Thyroid gland (tissue), 4 donors: ENCODE results near the gene NDST1.

Source experiments
- POLR2A ChIP-seq, 2 donors: fragments of 450-650 bp; IDR thresholded peaks; one replicate each; pipeline ENCODE4 v1.6.1; 2017; ENCODE audit warnings: antibody characterized with exemption in 2 of 2, mild to moderate bottlenecking in 2 of 2, moderate library complexity in 1 of 2
- TF ChIP-seq, protein P1 (sequence below), 6 experiments: fragments of 200-600 bp in 3 of 6; fragments of 450-650 bp in 3 of 6; sonication (generic) in 3 of 6; IDR thresholded peaks; one replicate each; pipeline ENCODE4 v1.5.1; 2016 to 2019; ENCODE audit warnings: antibody characterized with exemption in 6 of 6, mild to moderate bottlenecking in 2 of 6, inconsistent platforms in 1 of 6, moderate library complexity in 1 of 6

DNA sequence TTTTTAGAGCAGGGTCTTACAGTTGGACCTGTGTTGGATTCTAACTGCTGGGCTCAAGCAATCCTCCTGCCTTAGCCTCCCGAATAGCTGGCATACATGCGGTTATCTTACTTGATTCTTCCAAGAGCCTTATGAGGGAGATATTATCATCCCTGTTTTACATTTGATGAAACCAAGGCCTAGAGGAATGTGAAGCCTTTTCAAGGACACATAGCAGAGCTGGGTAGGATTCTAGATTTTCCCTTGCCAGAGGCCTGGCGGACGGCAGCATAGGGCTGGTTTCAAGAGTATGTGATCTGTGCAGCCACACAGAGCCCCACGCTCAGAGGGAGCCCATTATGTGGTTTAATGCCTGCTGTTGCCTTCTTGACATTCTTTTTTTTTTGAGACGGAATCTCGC lies 24.2 kb downstream of the NDST1 start:
- TF ChIP-seq, protein P1, sequence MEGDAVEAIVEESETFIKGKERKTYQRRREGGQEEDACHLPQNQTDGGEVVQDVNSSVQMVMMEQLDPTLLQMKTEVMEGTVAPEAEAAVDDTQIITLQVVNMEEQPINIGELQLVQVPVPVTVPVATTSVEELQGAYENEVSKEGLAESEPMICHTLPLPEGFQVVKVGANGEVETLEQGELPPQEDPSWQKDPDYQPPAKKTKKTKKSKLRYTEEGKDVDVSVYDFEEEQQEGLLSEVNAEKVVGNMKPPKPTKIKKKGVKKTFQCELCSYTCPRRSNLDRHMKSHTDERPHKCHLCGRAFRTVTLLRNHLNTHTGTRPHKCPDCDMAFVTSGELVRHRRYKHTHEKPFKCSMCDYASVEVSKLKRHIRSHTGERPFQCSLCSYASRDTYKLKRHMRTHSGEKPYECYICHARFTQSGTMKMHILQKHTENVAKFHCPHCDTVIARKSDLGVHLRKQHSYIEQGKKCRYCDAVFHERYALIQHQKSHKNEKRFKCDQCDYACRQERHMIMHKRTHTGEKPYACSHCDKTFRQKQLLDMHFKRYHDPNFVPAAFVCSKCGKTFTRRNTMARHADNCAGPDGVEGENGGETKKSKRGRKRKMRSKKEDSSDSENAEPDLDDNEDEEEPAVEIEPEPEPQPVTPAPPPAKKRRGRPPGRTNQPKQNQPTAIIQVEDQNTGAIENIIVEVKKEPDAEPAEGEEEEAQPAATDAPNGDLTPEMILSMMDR (IDR thresholded peaks at IDR 0.05) = no peak
- TF ChIP-seq POLR2A (IDR thresholded peaks at IDR 0.05) = no peak
